ENCODE results near the gene GALNT14. TPM values are rescaled to one million over a fixed set of nuclear protein-coding genes. Genes with fewer than 3 reads are reported as not detected.

GALNT14 gene
- total and polyA plus RNA-seq, 2 of the 8 experiments (the other 6 are each of a cell fraction or from before 2014, with no cell fraction given), result 13.0 to 13.7 TPM

DNA sequence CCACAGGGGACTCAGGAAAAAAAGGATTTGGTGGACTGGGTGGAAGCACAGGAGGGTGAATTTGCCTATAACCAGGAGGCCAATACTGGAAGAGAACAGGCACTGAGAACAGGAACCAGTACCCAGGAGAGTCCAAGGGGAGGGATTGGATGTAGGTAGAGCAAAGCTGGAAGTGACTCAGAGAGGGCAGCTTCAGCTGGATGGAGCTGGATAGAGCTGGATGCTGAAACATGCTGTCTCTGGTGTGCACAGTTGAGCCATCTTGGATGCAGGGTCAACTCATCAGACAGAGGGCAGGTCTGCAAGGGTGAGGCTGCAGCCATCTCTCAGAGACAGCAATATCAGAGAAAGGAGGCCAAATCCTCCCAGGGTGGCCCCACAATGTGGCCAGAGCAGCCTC, 134.0 kb downstream of the GALNT14 start (continued):
- no peak for TF ChIP-seq EGR1 (IDR thresholded peaks at IDR 0.05; ENCODE audit: borderline replicate concordance, low read depth, low read length)
- TF ChIP-seq CBX5 (IDR thresholded peaks at IDR 0.05; ENCODE audit: low read depth, low read length), result no peak

All from H1 (cell line).